SKM-1 treated with dmso at 0.1 percent for 144 hours (cell line): ENCODE results near the gene CS.
"Not testable (repeated sequence)": the region's sequence is repeated elsewhere in the genome, so short reads cannot be mapped to it uniquely, and the experiment has no call there.

Experiments
- DNase-seq: peaks from one replicate; lab custom pipeline; 2025; ENCODE audit not compliant: unreplicated experiment; lab: John Stamatoyannopoulos, UW

Gene CS

DNA sequence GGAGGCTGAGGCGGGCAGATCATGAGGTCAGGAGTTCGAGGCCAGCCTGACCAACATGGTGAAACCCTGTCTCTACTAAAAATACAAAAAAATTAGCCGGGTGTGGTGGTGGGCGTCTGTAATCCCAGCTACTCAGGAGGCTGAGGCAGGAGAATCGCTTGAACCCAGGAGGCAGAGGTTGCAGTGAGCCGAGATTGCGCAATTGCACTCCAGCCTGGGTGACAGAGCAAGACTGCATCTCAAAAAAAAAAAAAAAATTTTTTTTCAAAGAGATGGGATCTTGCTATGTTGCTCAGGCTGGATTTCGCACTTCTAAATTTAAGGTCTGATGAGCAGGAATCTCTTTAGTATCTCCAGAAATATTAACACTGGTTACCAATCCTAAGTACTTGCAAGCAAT is 21.5 kb upstream of the CS start:
- DNase-seq = not testable (repeated sequence)

DNA sequence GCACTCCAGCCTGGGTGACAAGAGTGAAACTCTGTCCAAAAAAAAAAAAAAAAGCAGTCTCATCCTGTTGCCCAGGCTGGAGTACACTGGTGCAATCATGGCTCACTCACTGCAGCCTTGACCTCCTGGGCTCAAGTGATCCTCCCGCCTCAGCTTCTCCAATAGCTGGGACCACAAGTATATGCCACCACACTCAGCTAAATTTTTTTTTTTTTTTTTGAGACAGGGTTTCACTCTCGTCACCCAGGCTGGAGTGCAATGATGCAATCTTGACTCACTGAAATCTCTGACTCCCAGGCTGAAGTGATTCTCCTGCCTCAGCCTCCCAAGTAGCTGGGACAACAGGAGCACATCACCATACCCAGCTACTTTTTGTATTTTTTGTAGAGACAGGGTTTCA is 20.9 kb upstream of the CS start:
- DNase-seq = no peak

DNA sequence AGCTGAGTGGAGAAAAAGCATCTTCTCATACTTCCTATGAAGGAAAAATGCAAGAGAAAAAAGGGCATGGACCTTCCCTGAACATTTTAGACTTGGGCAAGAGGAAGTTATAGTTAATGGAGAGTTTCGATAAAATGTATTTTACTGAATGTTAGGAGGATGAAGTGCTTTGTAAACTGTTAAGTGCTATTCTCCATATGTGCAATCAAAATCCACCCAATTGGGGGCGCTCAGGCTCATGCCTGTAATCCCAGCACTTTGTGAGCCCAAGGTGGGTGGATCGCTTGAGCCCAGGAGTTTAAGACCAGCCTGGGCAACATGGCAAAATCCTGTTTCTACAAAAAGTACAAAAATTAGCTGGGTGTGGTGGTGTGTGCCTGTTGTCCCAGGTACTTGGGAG is 17.5 kb upstream of the CS start:
- no peak for DNase-seq

DNA sequence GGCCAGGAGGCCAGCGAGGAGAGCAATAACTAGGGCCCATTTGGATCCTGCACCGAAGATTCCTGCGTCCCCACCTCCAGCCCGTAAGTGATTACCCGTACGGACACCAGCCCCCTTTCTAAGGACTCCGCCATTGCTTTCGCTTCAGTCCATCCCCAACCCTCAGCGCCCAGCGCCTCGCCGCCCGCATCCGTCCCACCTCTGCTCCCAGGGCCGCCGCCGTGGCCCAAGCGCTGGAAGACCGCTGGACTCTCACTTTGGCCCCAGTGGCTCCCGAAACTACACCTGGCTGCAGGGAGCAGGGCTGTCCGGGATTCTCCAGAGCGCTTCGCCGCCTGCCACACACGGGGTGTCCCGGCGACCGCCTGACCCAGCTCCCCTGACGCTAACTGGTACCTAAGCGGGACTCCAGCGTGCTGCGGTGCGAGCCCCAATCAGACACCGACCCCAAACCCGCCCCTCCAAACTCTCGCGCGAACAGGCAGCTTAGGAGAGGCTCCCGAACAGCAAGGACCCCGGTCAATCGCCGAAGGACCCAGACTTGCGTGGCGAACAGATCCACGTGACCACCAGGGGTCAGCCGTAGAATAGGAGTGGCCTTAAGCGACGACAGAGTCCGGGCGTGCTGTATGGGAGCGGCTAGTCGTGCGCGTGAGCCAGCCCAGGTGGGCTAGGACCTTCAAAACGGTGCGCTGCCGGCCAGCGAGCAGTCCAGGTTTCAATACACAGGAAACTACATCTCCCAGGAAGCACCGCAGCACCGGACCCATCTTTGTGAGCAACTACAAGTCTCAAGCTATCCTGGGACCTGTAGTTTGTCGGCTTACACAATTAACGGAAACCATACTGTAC is 15.7 kb upstream of the CS start, which contains the start of gene CNPY2:
Gene CNPY2, minus strand, starts transcription at position 367 of the 852 bp plus-strand sequence. CDS start 771 bp downstream, outside the sequence.
- DNase-seq = peak; percentile 84

DNA sequence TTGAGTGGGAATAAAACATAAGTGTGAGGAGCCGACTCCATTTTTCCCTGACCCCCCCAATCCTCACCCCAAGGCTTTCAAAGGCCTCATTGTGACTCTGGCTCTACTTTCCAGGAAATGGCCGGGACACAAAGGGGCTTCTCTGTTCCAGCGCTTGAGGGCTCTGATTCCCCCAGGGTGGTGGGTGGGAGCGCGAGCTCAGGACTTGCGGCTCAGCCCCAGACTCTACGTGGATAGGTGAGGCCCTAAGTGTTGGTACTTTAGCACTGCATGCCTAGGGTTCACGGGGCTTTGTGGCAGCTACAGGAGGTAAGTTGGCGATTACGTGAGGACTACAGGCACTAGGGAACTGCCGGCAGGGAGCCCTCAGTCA is 15.1 kb upstream of the CS start:
- no peak for DNase-seq

DNA sequence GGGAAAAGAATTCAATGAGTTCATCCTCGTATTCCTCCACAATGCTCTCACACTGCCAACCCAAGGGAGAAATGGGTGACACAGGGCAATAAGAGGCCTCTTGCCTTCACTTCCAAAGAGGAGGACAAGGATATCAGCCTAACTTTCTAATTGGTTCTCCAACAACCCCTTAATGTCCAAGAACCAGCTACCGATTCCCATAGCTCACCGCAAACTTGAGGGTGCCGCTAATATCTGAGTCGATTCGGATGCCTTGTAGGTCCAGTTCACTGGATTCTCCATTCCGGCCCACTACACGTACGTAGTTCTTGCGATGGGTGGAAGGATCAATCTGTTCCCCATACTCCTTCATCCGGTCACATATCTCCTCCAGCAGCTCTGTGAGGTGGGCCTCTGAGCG is 10.9 kb upstream of the CS start:
- no peak for DNase-seq

DNA sequence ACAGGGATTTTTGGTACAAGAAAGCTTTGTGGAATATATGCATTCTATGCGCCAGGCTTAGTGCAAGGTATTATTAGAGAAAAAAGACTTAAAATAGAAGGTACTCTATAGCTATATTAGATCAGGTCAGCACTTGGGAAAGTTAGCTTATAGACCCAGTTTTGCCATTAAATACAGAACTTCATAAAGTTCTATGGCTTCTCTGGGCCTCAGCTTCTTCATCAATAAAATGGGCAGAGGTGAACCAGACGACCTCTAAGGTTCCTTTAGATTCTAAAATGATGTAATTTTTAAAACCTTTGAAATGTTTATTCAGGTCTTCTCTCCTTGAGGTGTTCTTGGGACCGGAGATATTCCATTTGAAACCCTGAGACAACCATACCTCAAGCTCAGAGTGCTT is 8.6 kb upstream of the CS start:
- DNase-seq = no peak

DNA sequence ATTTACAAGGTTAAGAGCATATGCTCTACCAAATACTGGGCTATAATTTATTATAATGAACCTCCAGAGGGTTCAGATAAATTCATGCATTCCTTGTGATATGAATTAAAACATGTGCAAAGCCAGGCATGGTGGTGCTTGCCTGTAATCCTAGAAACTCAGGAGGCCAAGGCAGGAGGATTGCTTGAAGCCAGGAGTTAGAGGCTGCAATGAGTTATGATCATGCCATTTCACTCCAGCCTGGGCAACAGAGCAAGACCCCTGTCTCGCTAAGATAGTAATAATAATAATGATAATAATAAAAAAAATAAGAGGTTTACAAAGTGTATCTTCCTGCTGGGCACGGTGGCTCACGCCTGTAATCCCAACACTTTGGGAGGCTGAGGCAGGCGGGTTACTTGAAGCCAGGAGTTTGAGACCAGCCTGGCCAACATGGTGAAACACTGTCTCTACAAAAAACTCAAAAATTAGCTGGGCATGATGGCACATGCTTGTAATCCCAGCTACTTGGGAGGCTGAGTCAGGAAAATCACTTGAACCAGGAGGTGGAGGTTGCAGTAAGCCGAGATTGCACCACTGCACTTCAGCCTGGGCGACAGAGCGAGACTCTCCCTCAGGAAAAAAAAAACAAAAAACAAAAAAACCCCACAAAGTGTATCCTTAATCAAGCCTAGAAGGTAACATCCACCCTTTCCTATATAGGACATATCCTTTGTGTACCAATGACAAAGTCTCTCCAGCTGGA is 7.3 kb upstream of the CS start:
- no peak for DNase-seq

DNA sequence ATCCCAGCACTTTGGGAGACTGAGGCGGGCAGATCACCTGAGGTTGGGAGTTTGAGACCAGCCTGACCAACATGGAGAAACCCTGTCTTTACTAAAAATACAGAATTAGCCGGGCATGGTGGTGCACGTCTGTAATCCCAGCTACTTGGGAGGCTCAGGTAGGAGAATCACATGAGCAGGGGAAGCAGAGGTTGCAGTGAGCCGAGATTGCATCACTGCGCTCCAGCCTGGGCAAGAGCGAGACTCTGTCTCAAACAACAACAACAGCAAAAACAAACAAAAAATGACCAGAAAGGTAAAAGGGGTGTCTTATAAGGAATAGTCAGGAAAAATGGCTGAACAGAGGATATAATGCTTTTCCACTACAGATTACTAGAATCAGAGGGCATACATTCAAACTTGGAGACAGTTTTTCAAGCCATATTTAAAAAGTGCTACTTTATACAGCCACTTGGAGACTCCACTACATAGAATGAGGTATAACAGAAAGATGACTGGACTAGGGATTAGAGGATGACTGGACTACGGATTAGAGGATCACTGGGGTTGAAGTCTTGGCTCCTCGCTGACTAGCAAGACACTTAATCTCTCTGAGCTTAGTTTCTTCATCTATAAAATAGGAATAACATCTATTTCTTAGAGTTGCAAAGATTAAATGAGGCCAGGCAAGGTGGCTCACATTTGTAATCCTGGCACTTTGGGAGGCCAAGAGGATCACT is 4.9 kb upstream of the CS start:
- DNase-seq = no peak

DNA sequence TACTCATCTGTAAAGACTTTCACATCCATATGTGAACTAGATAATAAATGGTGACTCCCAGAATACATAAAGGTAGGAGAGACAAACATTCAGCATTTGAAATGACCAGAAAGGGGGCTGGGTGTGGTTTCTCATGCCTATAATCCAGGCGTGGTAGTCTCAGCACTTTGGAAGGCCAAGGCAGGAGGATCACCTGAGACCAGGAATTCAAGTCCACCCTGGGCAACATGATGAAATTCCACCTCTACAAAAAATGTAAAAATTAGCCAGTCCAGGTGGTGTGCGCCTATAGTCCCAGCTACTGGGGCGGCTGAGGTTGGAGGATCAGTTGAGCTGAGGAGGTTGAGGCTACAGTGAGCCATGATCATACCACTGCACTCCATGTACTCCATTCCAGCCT is 4.1 kb upstream of the CS start:
- DNase-seq = no peak

DNA sequence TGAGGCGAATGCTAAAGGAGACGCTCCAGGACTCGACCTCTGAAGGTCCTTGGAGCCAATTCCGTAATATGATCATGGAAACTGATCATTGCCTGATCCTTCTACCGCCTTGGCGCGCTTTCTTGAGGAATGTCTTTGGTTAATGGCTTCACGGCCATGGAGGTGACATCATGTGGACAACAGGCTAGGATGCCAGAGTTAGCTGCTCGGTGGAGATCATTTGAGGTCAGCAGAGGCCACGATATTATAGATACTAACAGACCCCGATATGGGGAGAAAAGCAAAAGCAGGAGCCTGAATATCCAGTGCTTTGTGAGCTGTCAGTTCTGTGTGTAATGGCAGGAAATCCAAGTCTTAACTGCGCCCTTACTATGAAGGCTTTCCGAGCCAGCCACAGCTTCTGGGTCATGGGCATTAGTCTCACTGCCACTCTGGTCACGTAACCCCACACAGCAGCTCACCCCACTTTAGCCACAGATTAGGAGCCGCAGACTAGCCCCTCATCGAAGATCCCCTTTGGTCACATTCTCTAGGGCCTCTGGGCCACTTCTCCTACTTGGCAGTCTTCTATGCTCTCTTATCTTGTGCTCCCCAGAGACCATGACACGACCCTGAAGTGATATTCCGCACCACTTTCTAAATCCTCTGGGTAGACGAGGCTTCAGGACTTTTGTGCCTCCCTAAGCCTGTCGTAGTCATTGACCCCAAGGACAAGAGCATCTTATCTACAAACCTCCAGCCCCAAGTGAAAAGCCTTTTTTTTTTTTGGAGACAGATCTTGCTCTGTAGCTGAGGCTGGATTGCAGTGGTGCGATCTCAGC is 724 bp upstream of the CS start:
- no peak for DNase-seq

DNA sequence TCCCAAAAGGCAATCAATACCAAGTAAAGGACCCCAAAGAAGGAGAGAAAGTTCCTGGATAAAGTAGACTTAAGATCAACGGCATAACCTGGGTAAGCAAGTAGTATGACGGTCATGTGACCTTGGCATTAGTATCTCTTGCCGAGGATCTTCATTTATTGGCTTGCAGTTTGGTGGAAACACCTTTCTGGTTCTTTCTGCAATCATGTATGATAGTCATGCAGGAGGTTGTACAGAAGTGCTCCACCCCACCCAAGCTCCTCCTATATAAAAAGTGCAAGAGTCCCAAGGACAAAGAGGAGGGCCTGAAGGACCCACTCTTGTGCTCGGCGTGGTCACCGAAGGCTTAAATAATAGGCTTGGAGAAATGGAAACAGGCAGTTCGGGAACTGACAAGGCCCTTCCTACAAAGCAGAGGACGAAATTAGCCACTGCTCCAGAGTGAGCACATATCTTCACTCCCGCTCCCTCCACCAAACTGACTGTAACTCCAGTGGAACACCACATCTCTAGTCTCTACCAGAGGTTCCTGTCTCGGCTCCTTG is 750 bp downstream of the CS start:
- no peak for DNase-seq

DNA sequence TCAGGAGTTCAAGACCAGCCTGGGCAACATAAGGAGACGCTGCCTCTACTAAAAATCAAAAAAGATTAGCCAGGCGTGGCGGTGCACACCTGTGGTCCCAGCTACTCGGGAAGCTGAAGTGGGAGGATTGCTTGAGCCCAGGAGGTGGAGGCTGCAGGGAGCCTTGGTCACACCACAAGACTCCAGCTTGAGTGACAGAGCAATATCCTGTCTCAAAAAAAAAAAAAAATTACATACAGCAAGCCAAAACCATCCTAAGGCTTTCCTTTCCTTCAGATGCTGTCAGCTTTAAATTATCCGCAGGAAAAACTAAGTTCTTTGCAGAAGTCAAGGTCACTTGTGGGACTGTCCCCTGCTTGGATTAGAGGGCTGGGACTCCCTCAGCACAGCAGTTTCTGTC is 1.3 kb downstream of the CS start:
- DNase-seq = no peak

DNA sequence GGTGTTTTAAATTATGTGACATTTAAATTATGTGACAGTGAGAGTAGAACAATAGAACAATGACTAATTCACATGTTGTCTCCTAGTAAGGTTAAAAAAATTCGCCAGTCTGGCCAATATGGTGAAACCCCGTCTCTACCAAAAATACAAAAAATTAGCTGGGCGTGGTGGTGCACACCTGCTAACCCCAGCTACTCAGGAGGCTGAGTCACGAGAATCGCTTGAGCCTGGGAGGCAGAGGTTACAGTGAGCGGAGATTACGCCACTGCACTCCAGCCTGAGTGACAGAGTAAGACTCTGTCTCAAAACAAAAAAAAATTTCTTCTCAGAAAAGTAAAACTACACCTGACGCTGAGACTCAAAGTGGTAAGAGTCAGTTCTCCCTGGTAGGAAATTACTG is 2.7 kb downstream of the CS start:
- DNase-seq = no peak

DNA sequence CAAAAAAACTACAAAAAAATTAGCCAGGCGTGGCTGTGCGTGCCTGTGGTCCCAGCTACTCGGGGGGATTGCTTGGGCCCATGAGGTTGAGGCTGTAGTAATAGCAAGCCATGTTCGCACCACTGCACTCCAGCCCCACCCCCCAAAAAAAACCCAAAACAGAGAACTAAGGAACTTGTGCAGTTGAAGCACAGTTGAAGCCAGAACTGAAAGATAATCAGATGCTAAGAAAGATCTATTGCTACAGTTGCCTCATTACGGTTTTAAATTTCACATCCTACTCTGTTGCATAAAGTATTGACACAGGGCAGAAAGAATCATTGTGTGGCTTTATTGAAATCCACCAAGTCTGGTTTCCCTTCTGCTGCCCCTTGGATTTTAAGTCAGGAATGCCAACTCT is 3.8 kb downstream of the CS start:
- no peak for DNase-seq

DNA sequence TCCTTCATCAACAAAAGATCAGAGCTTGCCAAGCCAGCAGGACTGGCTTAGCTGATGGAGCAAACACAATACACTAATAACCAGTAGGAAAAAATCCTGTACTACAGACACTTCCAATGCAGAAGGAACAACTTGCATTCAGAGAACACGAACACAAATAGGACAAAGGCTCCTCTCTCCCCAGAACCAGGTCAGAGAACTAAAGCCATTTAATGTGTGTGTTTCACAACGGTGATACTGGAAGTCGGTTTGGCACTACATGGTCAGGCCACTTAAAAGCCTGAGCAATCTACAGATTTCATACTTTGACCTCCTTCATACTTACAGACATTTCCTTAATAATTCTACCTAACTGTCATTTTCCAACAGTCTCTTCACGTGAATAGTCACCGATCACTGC is 6.3 kb downstream of the CS start:
- no peak for DNase-seq

DNA sequence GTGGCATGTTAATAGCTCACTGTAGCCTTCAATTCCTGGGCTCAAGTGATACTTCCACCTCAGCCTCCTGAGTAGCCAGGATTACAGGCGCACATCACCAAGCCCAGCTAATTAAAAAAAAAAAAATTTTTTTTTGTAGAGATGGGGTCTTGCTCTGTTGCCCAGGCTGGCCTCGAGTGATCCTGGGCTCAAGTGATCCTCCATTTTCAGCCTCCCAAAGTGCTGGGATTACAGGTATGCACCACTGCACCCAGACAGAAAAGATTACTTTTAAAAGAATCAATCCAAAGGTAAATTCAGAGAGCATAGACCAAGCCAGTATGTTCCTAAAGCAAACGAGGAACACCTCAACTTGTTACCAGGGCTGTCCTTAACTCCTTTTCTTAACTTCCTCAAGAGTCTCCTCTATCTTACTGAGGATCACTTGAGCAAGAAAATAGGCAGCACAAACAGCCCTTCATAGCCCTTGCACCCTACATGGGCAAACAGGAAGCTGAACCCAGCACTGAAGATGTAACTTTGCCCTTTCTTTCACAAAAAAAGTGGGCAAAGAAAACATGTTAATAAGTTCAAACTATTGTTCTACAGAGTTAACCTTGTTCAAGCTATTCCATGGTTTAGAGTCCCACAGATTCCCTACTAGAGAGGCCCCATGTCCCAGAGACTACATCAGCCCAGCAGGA is 11.3 kb downstream of the CS start:
- peak; percentile 27 for DNase-seq

DNA sequence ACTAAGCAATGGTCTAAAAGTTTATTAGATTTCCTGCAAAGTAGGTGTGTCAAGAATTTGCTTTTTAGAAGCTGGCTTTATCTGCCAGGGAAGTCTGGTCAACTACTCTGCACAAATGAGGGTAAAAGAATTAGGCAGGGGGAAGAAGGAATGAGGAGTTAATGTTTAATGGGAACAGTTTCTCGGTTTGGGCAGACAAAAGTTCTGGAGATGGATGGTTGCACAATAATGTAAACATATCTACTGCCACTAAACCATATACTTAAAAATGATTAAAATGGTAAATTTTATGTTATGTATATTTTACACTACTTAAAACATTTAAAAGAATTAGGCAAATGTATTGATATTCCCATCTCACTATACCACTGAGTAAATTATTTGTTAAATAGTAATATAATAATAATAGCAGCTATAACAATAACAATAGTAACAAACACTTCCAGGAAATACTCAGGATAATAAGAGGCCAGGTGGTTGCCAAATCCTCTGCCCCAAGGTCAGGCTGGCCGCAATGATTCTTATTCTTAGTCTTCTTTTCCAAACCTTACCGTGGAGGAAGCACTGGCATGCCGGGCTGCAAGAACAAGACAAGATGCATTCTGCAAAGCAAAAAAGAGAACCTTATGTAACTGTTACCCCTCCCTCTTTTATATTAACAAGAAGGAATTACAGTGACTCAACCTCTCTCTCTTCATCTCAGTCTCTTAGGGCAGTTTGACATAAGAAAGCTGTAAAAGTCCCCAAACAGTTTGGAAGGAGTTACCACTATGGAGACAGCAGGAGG is 13.9 kb downstream of the CS start:
- no peak for DNase-seq

DNA sequence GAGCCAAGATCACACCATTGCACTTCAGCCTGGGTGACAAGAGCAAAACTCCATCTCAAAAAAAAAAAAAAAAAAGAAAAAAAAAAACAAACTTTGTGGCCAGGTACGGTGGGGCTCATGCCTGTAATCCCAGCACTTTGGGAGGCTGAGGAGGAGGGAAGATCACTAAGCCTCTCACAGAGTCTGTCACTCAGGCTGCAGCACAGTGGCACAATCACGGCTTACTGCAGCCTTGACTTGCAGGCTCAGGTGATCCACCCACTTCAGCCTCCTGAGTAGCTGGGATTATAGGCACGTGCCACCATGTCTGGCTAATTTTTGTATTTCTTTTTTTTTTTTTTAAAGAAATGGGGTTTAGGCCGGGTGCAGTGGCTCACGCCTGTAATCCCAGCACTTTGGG is 15.9 kb downstream of the CS start:
- not testable (repeated sequence) for DNase-seq
